COLO829 (cell line): Measurements from ENCODE around the gene CCL7.
"Not testable (repeated sequence)": the region's sequence is repeated elsewhere in the genome, so short reads cannot be mapped to it uniquely, and the experiment has no call there.

Experiments
- DNase-seq: peaks from one replicate; pipeline ENCODE4 v3.0.0; 2012; ENCODE audit warnings: low spot score

The CCL7 gene

DNA sequence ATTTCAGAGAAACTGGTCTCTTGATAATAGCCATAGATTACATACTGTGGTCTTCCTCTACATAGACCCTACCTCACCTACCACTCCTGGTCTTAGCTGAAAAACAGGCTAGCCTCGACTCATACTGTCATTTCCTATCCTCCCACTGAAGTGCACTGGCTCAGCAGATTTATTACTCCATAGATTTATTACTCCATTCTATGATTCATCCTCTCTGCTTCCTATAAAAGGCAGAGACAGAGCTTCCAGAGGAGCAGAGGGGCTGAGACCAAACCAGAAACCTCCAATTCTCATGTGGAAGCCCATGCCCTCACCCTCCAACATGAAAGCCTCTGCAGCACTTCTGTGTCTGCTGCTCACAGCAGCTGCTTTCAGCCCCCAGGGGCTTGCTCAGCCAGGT is at the start of gene CCL7:
Gene CCL7, plus strand, starts transcription at position 253 of the 400 bp plus-strand sequence. Its CDS starts 70 bp downstream, at position 323.
- no peak for DNase-seq

DNA sequence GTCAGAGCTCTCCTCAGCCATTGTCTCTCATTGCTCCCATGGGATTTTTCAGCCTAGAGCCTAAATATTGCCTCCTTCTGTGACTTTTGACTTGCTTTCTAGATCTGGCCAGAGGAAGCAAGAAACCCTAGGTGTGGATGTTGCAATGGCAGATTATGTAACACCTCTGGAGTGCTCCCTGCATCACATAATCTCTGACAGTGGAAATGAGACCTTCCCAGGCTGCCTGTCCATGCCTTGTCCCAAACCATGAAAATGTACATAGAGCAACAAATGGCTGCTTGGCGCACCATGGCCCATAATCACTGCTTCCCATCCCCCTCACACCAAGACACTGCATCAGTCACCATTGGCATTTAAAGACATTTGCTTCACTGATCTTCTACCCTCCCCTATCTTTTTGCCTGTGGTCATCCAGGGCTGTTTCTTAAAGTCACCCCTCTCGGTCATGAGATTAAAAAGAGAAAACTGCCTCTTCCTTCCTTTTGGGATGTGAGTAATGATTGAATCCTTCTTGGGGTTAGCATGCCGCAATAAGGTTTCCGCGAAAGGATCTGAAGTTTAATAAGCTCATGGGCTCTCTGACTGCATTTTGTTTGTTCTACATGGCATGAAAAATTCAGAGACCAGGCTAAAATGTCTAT is 49.1 kb upstream of the CCL7 start:
- DNase-seq, result no peak

DNA sequence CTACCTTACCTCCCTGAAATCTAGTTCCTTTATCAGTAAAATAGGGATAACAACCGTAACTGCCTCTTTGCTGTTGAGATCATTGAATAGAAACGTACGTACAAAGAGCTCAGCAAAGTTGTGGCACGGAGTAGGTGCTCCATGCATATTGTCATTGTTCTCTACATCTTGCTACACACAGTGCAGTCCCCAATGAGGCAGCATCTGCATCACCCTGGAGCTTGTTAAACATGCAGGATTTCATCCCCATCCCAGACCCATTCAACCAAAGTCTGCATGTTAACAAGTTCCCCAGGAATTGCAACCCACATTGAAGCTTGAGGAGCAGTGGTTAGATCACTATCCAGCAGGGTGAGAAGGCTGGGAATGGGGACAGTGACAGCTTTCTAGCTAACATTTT is 48.6 kb upstream of the CCL7 start:
- no peak for DNase-seq

DNA sequence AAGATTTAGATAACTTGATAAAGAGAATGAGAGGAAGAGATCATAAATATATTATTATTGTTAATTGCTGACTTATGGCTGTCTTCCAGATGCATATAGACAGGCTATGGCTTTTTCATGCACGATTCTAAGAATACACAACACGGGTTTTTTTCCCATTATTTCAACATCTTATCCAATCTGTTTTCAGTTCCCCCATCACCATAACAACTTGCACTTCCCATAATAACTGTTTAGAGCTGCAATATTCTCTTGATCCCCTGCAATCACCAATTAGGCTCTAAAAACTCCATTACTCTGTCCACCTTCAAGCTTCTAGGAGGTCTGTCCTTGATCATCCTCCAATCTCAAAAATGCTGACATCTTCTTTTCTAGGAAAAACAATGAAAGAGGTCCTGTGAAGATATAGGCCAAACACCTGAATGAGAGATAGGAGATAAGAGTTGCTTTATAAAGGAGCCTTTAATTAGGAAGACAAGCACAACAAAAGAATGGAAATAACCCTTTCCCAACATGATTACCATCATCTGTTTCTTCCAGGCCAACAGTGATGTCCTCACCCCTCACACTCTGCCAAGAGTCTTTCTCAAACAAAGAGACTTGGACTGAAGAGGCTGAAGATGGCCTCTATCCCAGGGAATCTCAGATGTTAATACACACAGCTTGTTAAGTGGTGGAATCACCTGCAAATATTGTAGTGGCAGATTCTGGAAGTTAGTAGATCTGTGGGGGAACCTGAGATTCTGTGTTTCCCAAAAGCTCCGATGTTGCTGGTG is 47.1 kb upstream of the CCL7 start:
- DNase-seq, result no peak

DNA sequence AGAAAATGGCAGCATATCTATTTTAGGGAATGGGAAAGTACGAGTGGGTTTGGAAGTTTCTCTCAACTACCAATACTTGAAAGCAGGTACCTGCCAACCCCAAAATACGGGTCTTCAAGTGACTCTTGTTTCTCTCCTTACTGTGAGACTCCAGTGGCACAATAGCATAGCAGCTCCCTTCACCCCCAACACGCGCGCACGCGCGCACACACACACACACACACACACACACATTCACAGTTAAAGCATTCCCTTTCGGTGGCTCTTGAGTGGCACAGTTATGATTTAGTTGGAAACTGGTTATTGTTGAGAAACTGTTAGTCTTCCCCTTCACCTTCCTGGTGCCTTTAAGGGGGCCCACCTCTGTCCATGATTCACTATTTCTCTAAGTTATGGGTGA is 45.0 kb upstream of the CCL7 start:
- no peak for DNase-seq

DNA sequence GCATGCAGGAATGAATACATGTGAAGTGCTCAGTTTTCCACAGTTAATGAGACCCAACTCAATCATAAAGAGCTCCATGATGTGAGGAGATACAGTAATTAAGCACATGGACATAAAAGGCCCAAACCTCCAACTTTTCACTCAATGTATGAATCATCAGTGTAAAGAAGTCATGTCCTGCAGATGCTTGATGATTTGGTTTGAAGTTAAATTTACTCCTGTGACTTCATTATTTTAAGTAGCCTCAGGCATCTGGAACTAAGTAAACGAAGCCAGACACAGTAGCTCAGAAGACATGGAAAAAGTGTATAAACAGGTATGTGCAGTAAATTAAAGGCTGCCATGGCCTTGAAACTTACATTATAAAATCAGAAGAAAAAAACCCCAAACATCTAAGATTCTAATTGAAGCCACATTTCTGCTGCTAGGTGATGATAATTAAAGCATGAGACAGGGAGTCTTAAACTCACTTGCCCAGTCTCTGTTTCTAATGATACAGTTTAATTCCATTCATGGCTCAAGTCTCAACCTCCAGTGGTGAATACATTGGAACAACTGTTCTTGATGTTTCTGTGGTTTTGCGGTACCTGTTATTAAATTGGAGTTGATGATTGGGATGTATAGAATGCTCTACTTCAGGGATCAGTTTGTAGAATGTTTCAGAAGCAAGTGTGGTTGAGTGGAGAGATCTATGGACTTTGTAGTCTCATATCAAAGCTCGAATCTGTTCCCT is 43.8 kb upstream of the CCL7 start:
- DNase-seq, result no peak

DNA sequence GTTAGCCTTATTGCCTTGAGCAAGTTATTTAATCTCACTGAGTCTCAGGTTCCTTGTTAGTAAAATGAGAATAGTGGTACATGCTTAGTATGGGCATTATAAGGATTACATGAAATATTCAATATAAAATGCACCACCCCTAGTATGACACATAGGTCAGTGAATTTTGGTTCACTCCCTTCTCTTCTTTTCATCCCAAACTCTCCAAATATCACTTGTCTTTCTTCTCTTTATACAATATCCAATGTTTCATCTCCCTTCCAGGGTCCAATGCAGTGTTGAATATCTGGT is 43.3 kb upstream of the CCL7 start:
- DNase-seq, result no peak

DNA sequence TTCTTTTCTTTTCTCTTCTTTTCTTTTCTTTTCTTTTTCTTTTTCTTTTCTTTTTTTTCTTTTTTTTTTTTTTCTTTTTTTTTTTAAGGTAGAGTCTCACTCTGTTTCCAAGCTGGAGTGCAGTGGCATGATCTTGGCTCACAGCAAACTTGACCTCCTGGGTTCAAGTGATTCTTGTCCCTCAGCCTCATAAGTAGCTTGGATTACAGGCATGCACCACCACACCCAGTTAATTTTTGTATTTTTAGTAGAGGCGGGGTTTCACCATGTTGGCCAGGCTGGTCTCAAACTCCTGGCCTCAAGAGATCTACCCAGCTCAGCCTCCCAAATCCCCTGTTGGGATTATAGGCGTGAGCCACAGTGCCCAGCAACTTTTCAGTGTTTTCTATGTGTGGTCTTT is 42.7 kb upstream of the CCL7 start:
- not testable (repeated sequence) for DNase-seq

DNA sequence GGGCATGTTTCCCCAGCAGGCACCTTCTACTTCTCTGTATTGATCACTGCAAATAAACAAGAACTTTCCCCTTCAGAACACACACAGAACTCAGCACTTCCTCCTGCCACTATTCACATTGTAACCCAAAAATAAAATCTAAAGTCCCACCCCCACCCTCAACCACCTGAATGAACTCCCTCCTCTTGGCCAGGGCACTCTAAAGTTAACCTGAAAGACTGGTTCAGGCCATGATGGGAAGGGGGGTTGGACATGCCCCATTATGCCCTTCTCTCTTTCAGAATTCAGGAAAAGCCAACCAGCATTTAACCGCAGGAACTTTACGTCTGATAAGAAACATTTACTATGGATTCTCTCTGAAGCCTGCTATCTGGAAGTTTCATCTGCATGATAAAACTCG is 42.3 kb upstream of the CCL7 start:
- DNase-seq, result no peak

DNA sequence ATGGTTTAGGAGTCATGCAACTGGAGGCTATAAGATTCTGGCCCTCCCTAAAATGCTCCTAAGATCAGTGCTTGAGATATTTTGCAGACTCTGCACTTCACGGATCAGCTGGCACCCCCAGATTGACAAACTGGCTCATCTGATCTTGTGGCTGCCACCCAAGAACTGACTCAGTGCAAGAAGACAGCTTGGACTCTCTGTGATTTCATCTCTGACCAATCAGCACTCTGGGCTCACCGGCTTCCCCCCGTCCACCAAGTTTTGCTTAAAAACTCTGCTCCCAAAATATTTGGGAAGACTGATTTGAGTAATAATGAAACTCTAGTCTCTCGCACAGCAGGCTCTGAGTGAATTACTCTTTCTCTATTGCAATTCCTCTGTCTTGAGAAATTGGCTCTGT is 41.2 kb upstream of the CCL7 start:
- no peak for DNase-seq

DNA sequence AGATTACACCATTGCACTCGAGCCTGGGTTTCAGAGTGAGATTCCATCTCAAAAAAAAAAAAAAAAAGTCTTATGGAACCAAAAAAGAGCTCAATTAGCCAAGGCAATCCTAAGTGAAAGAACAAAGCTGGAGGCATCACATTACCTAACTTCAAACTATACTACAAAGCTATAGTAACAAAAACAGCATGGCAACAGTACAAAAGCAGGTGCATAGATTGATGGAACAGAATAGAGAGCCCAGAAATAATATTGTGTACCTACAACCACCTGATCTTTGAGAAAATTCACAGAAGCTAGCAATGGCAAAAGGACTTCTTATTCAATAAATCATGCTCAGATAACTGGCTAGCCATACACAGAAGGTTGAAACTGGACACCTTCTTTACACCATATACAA is 39.7 kb upstream of the CCL7 start:
- DNase-seq, result no peak

DNA sequence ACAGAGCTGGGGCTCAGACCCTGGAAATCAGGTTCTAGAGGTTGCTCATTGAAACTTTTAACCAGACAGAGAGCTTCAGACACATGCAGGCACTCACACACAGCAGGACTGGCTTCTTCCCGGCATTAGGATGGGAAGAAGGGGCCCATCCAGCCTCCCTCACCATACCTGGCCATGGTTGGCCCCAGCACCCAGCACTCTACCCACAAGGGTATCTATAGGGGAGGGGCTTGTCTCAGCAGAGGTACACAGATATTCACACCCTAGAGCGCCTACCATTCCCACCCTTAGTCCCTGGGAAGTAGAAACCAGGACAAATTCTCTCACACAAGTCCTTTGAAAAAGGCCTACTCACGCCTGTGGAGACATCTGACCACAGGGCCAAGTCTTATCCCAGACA is 35.4 kb upstream of the CCL7 start:
- no peak for DNase-seq

DNA sequence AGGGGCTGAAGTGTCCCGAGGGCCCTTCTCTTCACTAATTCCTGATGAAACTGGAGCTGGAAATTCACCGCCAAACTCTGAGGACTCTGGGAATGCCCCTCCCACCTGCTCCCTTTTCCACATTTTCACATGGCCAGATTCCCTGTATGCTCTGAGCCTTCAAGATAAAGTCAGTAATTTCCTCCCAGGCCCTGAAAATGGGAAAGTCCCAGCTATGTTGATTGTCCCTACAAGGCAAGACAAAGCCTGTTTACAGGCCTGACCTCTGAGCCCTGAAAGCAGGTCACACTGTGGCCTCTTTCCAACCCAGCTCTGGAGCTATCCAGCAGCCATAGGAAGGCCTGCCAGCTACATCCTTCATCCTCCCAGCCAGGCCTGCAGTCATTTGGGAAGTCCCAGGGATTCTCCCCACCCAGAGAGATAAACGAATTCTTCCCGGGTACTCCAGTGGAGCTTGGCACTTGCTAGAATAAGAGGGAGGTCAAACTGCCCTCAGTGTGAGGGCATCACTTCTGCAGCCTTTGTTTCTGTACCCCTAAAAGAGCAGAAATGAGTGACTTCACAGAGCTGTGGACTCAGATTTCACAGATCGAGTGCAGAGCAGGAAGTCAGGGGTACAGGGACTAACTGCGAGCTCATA is 34.5 kb upstream of the CCL7 start:
- no peak for DNase-seq

DNA sequence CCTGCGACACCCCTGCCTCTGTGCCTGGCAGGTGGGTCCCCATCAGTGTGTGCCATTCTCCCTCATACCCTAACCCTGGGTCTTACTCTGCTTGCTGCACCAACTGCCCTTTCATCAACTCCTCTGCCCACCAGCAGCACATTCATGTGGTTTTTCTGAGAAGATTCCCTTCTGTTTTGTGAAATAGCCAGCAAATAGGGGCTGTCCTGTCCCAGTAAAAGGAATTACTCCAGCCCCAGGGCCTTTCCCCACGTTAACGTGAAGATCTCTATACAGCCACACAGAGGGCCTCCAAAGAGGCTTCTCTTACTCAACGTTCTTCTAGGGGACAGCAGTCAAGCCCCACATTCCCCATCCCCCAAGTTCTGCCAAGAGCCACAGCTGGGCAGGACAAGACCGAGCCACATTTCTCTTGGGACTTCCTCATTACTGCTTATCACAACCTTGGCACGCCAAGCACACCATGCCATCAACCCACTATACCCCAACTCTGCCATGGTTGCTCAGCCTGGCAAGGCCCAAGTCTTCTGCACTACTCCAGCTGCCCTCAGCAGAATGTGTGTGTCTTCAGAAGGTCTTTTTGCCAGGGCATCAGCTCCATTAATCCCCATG is 33.6 kb upstream of the CCL7 start:
- DNase-seq, result no peak

DNA sequence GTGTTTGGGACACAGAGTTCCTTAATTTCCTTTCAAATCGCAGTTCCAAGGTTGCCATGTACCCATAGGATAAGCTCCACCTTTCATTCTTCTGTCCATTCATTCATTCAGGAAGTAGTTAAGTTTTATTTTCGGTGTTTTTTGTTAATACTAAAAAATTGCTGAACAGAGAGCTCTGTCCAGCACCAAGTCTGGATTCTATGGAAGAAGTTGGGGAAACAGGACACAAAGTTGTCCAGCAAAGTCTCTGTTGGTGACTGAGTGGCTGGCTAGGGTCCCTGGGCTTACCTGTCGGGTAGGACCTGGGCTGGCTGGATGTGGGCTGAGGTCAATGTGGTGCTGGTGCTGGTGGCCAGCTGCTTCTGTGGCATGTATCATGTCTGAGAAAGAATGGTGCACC is 32.6 kb upstream of the CCL7 start:
- DNase-seq, result no peak

DNA sequence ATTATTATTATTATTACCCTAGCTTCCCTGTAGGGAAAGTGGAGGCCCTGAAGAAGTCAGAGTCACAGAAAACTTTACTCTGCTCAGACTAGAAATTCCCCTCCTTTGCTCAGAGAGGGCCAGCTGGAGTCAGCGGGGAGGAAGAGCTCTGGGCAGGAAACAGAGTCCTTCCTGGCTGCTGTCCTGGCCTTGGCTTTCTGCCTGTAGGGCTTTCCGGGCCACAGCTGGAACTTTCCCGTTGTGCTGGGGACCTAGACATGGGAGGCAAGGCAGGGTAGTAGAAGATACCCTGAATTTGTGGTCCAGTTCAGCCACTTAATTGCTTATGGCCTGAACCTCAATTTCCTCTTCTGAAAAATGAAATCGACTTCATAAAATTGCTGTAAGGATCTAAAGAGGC is 29.0 kb upstream of the CCL7 start:
- DNase-seq, result no peak

DNA sequence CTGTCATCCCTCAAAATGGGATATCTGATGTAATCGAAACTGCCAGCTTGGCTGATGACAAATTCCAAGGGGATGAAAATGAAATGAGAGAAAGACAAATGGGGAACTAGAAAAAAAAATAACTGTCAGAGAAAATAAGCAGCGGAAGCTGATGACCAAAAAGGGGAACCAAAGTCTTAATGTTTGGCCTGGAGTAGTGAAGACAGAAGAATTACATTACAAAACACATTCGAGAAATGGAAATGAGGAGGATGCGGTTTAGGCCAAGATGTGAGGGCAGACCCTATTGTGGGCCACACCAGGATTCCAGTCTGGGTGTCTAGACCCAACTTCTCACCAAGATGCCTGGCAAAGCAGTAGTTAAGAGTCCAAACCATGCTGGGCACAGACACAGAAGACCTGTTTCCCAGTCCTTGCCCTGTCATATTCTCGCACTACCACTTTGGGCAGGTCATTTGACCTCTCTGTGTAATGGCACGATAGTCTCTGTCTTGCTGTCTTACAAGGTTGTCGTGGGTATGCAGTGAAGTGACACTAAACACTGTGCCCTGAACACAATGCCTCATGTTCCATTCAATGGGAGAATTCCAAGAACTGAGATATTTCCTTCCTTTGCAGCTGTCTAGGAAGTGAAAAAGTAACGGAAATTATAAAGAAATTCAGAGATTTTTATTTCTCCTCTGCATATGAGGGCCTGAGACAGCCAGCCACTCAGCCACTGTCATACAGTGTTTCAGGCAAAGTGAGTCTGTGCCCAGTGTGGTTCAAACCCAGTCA is 27.2 kb upstream of the CCL7 start:
- no peak for DNase-seq

DNA sequence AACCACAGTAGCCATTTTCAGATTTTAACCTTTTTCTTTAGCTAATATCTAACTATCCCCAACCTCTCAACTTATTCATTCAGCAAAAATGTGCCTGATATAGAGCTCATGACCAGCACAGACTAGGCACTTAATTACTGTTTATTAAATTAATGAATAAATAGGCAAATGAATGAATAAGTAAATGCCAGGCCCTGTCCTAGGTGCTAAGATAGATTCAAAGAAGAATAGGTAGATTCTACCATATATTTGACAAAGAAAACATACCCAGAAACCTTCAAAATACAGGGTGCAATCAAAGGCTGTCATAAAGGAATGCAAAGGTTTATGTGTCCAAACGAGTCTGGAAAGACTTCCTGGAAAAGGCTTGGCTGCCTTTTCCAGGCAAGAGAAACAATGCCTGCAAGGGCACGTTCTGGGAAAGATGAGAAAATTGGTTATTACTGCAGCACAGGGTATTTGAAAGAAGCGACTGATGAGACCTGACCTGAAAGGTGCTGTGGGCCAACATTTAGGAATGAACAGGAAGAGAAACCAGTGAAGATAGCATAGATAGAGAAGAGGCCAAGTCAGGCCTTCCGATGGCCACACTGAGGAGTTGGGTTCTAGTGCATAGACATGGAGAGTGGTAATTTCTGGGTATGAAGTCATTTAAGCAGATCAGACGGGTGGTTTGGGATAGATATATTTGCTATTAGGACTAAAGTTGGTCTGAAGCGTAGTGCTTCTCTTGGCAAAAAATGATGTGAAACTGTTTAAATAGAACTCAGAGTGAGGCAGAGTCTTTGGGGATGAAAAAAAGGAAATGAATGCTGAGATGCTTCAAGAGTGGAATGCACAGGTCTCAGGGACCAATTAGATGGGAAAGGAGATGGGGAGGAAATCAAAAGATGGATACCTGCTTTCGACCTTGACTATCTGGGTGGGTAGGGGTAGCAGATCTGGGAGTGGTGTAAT is 26.4 kb upstream of the CCL7 start:
- DNase-seq, result no peak

DNA sequence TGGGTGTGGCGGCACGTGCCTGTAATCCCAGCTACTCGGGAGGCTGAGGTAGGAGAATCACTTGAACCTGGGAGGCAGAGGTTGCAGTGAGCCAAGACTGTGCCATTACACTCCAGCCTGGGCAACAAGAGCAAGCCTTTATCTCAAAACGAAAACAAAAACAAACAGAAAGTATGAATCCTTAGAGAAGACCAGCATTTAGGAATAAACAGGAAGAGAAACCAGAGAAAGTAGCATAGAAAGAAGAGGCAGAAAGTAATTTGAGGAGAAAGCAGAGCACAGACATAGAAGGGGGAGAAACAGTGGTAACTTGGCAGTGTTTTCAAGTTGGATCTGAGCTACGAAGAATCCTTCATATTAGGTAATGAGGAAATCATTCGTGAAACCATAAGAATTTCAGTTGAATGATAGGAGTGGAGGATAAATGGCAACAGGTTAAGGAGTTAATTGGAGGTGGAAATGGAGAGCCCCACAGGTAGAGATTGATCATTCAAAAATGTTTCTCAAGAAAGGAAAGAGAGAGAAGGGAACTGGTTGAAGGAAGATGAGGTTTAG is 24.6 kb upstream of the CCL7 start:
- DNase-seq, result no peak

DNA sequence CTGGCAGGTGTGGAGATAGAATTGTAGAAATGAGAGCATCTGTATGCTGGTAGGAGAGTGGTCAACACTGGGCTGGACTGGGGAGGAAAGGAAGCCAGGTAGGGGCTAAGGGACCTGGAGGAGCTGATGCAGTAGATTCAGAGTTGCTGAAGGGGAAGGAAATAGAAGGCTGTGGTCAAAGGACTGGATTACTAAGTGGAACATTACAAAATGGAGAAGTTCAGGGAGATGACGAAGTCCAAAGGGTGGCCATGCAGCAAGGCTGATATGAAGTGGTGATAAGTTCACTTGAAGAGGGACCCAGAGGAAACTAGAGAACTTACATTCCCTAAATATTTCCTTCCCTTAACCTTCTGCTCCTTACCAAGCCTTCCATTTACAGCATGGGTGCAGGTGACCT is 23.6 kb upstream of the CCL7 start:
- no peak for DNase-seq
